Vagina (tissue), 2 donors: ENCODE data around the gene NANS.
A peak's percentile ranks its signal among the peaks of the same experiment; 100 is the strongest.

ENCODE experiments used
- CTCF ChIP-seq, 3 experiments: fragments of 450-650 bp in 2 of 3; fragments of 200-600 bp in 1 of 3; sonication (generic) in 1 of 3; IDR thresholded peaks; one replicate each; pipeline ENCODE4 v1.5.1; 2017 to 2019; ENCODE audit warnings: antibody characterized with exemption in 3 of 3, mild to moderate bottlenecking in 2 of 3, moderate library complexity in 2 of 3
- POLR2A ChIP-seq, 2 donors: fragments of 450-650 bp; IDR thresholded peaks; one replicate each; pipeline ENCODE4 v1.6.1; 2017; ENCODE audit warnings: antibody characterized with exemption in 2 of 2, mild to moderate bottlenecking in 2 of 2, moderate library complexity in 2 of 2
- POLR2AphosphoS5 ChIP-seq, 2 donors: sonication (generic); formaldehyde crosslinking; IDR thresholded peaks; one replicate each; pipeline ENCODE4 v1.9.0; 2017; ENCODE audit warnings: antibody characterized with exemption in 2 of 2, mild to moderate bottlenecking in 2 of 2, low read depth in 1 of 2; ENCODE audit not compliant: insufficient read depth in 1 of 2

GRCh38 chr9:98075332-98075805, 18.8 kb downstream of the NANS start:
- no peak for TF ChIP-seq CTCF (IDR thresholded peaks at IDR 0.05)
- no peak for TF ChIP-seq POLR2A (IDR thresholded peaks at IDR 0.05)
- TF ChIP-seq POLR2AphosphoS5 (IDR thresholded peaks at IDR 0.05; ENCODE audit: insufficient read depth in 1 of 2, low read depth in 1 of 2): peak in 1 of 2 donors; percentile 34
